ENCODE results near the gene TNNC2.
"Not testable (repeated sequence)": the region's sequence is repeated elsewhere in the genome, so short reads cannot be mapped to it uniquely, and the experiment has no call there.

DNA sequence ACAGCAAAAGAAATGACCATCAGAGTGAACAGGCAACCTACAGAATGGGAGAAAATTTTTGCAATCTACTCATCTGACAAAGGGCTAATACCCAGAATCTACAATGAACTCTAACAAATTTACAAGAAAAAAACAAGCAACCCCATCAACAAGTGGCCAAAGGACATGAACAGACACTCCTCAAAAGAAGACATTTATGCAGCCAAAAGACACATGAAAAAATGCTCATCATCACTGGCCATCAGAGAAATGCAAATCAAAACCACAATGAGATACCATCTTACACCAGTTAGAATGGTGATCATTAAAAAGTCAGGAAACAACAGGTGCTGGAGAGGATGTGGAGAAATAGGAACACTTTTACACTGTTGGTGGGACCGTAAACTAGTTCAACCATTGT is 29.6 kb downstream of the TNNC2 start:
- TF ChIP-seq, protein P1, sequence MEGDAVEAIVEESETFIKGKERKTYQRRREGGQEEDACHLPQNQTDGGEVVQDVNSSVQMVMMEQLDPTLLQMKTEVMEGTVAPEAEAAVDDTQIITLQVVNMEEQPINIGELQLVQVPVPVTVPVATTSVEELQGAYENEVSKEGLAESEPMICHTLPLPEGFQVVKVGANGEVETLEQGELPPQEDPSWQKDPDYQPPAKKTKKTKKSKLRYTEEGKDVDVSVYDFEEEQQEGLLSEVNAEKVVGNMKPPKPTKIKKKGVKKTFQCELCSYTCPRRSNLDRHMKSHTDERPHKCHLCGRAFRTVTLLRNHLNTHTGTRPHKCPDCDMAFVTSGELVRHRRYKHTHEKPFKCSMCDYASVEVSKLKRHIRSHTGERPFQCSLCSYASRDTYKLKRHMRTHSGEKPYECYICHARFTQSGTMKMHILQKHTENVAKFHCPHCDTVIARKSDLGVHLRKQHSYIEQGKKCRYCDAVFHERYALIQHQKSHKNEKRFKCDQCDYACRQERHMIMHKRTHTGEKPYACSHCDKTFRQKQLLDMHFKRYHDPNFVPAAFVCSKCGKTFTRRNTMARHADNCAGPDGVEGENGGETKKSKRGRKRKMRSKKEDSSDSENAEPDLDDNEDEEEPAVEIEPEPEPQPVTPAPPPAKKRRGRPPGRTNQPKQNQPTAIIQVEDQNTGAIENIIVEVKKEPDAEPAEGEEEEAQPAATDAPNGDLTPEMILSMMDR (IDR thresholded peaks at IDR 0.05), result not testable (repeated sequence)
- not testable (repeated sequence) for TF ChIP-seq POLR2A (IDR thresholded peaks at IDR 0.05)

All from adrenal gland (tissue), 5 donors.